EH (cell line): ENCODE results near the gene APPBP2.
"Not testable (repeated sequence)": the region's sequence is repeated elsewhere in the genome, so short reads cannot be mapped to it uniquely, and the experiment has no call there.

Experiments used
- DNase-seq: peaks from one replicate; pipeline ENCODE4 v3.0.0-alpha.2; 2015; ENCODE audit warnings: low read depth

APPBP2 gene

DNA sequence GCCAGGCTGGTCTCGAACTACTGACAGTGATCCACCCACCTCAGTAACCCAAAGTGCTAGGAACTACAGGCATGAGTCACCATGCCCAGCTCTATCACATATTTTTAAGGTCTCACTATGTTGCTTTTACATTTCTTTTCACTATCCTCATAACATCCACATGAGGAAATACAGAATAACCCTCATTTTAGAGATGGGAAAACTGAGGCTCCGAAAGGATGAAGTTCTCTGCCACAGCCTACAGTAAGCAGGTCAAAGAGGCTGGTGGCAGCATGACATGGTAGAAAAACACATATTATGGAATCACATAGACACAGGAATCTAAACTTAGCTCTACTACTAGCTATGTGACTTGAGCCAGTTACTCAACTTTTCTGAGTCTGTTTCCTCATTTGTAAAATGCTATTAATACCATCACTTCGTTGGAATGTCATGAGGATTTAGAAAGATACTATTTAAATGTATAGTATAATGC, 32.2 kb downstream of the APPBP2 start:
- peak; percentile 70 for DNase-seq

DNA sequence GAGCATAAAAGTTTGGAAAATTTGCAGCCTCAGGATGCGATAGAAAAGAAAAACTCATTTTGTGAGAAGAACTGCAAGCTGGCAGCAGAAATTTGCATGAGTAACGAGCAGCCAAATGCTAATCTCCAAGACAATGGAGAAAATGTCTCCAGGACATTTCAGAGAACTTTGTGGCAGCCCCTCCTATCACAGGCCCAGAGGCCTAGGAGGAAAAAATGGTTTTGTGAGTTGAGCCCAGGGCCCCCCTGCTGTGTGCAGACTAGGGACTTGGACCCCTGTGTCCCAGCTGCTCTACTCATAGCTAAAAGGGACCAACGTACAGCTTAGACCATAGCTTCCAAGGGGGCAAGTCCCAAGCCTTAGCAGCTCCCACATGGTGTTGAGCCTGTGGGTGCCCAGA, 34.3 kb downstream of the APPBP2 start:
- DNase-seq, result no peak

DNA sequence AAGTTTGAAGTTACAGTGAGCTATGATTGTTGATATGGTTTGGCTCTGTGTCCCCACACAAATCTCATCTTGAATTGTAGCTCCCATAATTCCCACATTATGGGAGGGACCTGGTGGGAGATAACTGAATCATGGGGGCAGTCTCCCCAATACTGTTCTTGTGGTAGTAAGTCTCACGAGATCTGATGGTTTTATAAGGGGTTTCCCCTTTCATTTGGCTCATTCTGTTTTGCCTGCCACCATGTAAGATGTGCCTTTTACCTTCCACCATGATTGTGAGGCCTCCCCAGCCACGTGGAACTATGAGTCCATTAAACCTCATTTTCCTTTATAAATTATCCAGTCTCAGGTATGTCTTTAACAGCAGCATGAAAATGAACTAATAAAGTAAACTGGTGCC, 35.4 kb downstream of the APPBP2 start:
- not testable (repeated sequence) for DNase-seq

GRCh38 chr17:60481604-60482003, 44.4 kb downstream of the APPBP2 start:
- DNase-seq, result no peak

- DNase-seq, result peak; percentile 21
Observed at GRCh38 chr17:60473788-60474187, 52.3 kb downstream of the APPBP2 start.

- no peak for DNase-seq
Observed at GRCh38 chr17:60472449-60472848, 53.6 kb downstream of the APPBP2 start.

DNA sequence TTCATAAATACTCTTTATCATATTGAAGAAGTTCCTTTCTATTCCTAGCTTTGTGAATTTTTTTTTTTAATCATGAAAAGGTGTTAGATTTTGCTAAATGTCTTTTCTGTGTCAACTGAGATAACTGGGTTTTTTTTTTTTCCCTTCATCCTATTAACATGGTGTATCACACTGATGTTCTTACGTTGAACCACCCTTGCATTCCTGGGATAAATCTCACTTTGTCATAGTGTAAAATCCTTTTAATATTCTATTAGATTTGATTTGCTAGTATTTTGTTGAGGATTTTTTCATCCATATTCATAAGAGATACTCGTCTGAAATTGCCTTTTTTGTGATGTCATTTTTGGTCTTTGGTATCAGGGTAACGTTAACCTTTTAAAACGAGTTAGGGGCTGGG, 54.6 kb downstream of the APPBP2 start:
- DNase-seq, result no peak

DNA sequence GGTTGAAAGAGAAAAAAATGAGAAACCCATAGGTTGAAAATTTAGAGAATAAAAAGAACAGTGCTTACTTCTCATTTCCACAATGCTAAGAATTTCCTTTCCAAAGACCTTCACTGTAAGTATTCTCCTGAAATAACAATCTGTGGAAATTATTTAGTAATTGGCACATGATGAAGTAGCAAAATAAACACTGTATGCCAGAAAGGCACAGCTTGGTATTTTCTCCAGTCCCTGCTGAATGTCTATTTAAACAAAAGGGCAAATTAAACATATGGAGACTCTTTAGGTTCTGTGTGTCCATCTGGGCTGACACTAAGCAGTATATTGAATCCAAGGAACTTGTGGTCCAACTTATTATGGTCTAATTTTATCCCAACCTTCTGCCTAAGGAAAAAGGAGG, 57.7 kb downstream of the APPBP2 start:
- DNase-seq, result peak; percentile 72

DNA sequence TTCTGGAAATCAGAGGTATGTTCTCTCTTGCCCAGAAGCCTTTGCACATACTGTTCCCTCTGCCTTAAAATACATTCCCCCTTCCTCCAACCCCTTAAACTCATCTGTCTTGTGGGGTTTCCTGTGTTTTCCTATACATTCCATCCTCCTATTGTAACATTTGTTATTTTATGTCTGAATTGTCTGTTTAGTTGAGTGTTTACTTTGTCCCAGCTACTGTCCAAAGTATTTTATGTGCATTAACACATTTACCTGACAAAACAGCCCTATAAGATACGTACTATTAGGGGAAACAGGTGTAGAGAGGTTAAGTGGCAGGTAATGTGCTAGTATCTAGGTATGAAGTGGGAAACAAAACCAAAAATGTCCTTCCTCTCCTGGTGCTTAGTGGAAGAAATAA, 61.7 kb downstream of the APPBP2 start:
- DNase-seq, result no peak

GRCh38 chr17:60463157-60463835, 62.7 kb downstream of the APPBP2 start:
- peak; percentile 49 for DNase-seq

- no peak for DNase-seq
Observed at GRCh38 chr17:60461584-60461983, 64.5 kb downstream of the APPBP2 start.

GRCh38 chr17:60457148-60457547, 68.9 kb downstream of the APPBP2 start:
- no peak for DNase-seq

DNA sequence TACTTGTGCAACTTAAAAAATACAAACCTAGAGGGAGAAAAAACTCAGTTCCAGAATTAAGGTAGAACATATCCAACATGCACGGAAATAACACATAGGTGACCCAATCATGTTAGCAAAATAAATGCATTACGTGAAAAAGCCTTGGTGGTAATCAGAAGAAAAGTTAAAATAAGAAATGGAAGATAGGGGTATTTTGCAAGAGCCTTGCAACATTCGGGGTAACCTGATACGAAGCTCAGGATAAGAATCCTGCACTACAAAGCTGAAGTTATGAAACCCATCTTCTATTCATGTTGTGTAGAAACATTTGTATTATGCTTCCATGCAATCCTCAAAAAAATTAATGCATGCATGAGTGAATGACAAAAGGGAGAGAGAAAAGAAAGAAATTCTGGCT, 70.7 kb downstream of the APPBP2 start:
- DNase-seq, result no peak

GRCh38 chr17:60451965-60452364, 74.1 kb downstream of the APPBP2 start:
- no peak for DNase-seq

GRCh38 chr17:60451071-60451470, 75.0 kb downstream of the APPBP2 start:
- no peak for DNase-seq

GRCh38 chr17:60447375-60447774, 78.7 kb downstream of the APPBP2 start:
- no peak for DNase-seq

DNA sequence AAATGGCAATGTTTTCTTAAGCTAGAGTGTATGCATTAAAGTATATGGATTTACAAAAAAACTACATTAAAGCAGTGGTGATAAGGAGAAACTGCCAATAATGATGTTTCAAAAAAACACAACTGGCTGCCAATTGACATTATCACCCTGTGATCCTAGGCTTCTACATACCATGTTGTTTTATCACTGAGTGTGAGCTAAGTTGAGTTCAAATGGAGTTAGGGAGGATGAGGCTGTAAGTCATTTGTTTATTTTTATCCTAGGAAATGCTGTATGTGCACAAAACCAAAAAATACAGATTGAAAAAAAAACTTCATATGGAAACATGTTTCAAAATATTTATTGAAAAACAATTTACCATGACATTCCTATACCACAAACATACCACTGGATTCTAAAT, 80.9 kb downstream of the APPBP2 start:
- peak; percentile 27 for DNase-seq

DNA sequence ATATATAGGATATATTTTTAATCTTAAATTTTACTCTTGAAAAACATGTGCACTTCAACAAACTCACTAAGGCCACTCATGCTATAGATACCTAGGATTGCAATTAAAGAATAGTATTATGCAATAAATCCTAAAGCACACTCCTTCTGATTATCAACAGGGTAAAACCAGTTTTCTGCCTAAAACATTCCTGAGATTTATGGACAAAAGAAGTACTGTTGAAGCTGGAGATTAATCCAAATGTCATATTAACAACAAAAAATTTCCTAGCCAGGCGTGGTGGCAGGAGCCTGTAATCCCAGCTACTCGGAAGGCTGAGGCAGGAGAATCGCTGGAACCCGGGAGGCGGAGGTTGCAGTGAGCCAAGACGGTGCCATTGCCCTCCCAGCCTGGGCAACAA, 82.3 kb downstream of the APPBP2 start:
- no peak for DNase-seq

DNA sequence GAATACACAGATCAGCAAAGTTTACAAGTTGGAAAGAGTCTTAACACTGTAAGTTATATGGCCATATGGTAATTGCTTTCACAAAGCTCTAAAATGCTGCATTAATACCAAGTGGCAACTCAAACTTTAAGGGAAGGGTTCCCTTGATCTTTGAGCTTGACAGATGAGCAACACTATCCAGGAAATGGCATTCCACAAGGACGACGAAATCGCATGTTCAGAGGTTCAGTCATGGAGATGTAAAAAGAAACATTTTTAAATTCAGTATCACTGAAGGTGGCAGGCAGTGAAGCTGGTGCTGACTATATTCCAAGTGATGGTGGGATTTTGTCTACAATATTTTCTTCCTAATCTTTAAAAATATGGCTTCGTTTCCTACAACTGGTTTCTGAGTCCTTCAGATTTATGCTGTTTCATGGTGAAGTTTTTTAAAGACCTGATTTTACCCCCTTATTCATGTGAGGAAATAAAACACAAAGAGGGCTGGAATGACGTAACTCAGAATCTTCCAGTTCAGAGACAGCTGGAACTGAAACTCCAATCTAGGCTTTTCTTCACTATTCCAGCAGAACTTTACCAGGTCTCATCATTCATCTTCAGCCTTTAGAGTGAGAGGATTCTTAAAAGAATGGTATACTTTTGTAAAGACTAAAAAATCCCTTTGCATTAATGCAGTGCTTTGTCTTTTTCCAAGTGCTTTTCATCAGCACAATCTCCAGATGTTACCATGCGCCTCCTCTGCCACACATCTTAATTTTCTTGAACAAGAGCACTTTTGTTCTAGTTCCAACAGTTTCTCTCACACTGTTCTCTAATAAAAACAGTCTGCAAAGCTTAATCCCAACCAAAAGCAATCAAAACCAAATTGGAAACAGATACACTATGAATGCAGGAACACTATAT, 83.5 kb downstream of the APPBP2 start:
- DNase-seq, result peak; percentile 79

DNA sequence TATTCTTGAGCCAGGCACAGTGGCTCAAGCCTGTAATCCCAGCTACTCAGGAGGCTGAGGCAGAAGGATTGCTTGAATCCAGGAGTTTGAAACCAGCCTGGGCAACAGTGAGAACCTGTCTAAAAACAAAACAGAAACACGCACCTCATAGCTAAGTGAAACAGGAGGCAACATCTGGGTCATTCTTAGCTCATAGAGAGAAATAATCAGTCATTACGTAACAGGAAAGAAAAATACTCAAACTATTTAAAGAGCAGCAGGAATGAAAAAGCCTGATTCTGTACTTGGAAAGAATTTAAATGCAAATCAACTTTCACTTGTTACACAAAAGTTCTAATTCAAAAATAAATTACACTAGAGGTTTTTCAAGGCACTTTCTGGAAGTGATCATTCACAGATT, 86.5 kb downstream of the APPBP2 start:
- DNase-seq, result peak; percentile 52

DNA sequence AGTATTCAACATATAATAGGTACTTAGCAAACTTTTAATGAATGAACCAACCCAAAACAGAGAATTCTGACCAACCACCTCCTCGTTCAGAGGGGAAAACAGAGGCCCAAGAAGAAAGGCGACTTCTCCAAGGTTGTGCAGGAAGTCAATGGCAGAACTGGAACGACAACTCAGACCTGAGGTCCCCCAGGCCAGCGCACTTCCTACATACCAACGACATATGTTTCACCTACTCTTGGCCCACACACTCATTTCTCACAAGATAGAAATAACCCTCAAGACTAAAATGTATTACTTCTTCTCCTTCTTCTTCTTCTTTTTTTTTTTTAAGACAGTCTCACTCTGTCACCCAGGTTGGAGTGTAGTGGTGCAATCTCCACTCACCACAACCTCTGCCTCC, 89.4 kb downstream of the APPBP2 start:
- no peak for DNase-seq

DNA sequence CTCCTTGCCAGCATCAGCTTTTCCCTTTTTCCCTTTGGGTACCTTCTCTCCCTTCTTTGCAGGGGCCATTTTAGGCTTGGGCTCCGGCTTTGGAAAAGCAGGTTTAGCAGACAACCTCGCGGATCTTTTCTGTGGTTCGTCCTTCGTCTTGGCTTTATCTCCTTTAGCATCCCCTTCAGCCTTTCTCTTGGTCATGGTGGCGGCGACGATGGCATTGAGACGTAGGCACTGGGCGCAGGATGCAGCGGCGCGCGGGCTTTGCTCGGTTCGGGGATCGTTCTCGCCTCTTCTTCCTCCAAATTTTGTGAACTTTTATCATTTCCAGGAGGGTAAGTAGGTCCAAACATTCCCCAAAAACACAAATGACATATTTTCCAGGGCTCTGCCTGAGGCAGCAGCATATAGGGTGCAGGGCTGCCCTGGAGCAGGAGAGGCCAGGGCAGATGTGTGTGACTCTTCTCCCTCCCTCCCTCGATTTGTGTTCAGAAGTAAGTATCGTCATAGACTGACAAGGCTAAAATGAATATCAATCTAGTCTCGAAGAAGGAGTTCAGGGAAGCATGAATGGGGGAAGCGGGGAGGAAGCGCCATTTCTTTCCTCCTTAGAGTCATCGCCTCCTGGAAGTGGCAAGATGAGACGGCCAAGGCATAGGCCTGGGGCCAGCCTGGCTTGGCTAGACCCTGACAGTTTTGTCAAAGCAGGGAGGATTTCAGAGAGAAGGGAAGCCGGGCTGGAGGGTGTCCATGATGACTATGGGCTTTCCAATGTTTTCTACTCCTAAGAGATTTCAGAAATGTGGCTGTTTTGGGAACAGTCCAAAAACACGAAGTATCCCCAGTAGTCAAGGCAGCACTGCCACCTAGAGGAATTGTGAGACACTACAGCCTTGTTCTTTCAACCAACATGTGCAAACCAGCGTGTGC, 90.5 kb downstream of the APPBP2 start:
- peak; percentile 91 for DNase-seq
